OCI-LY3 (cell line): ENCODE measurements around the gene CRIM1.

Experiments used
- H2AFZ ChIP-seq: fragments of 200-600, 300-600 bp; shearing (Covaris generic); 2 replicates; pipeline ENCODE4 v1.6.0; 2014; ENCODE audit warnings: antibody characterized with exemption, low read depth, low read length
- H3K27ac ChIP-seq: fragments of 200-600, 300-600 bp; sonication (generic); 2 replicates; pipeline ENCODE4 v1.5.1; 2014; ENCODE audit warnings: mild to moderate bottlenecking, low read length, moderate library complexity, mixed read lengths
- H3K27me3 ChIP-seq: fragments of 200-600, 300-600 bp; sonication (generic); 2 replicates; pipeline ENCODE4 v1.6.1; 2014; ENCODE audit warnings: low read depth, low read length, mixed read lengths
- H3K36me3 ChIP-seq: fragments of 200-600, 300-600 bp; sonication (generic); replicated peaks from 2 replicates; pipeline ENCODE3; 2014; ENCODE audit warnings: low read depth, low read length, mixed read lengths
- H3K4me1 ChIP-seq: fragments of 300-600, 200-600 bp; sonication (generic); 2 replicates; pipeline ENCODE4 v1.6.1; 2014; ENCODE audit warnings: low read length, mixed read lengths
- H3K4me2 ChIP-seq: fragments of 200-600, 300-600 bp; sonication (generic); 2 replicates; pipeline ENCODE4 v1.6.1; 2014; ENCODE audit warnings: low read length, mixed read lengths
- H3K4me3 ChIP-seq: fragments of 300-600, 200-600 bp; sonication (generic); 2 replicates; pipeline ENCODE4 v1.5.1; 2014; ENCODE audit warnings: antibody characterized with exemption, mild to moderate bottlenecking, low read length, moderate library complexity
- H3K79me2 ChIP-seq: fragments of 300-600, 200-600 bp; shearing (Covaris generic); 2 replicates; pipeline ENCODE4 v1.6.1; 2014; ENCODE audit warnings: mild to moderate bottlenecking, low read length, mixed read lengths
- H3K9ac ChIP-seq: fragments of 300-600, 200-600 bp; shearing (Covaris generic); 2 replicates; pipeline ENCODE4 v1.6.0; 2014; ENCODE audit warnings: mild to moderate bottlenecking, low read length, moderate library complexity
- H3K9me3 ChIP-seq: fragments of 200-600, 300-600 bp; shearing (Covaris generic); 2 replicates; pipeline ENCODE4 v1.6.1; 2014; ENCODE audit warnings: low read length, mixed read lengths; ENCODE audit not compliant: insufficient read depth
- H4K20me1 ChIP-seq: fragments of 200-600, 300-600 bp; sonication (generic); 2 replicates; pipeline ENCODE4 v1.6.1; 2016; ENCODE audit warnings: low read length, mixed read lengths; ENCODE audit not compliant: insufficient read depth
- CTCF ChIP-seq: fragments of 200-600, 300-600 bp; sonication (generic); IDR thresholded peaks from 2 replicates; pipeline ENCODE4 v1.5.1; 2014; ENCODE audit warnings: antibody characterized with exemption, low read length, low read depth
- EZH2phosphoT487 ChIP-seq: fragments of 200-600 bp; shearing (Covaris generic); IDR thresholded peaks from 2 replicates; pipeline ENCODE4 v1.6.1; 2018; ENCODE audit warnings: antibody characterized with exemption, mixed run types, low read depth

The CRIM1 gene

GRCh38 chr2:36367895-36368353, 12.3 kb downstream of the CRIM1 start:
- no peak overlapping the region for H3K4me3 ChIP-seq
- H3K27me3 ChIP-seq, result peaks cover 6% of the 10 kb centered on the region; the same call in 1 of the 2 replicates
- no peak overlapping the region for H3K4me2 ChIP-seq
- no peak overlapping the region for H3K9ac ChIP-seq
- no peaks in the 10 kb centered on the region for H4K20me1 ChIP-seq
- H3K4me1 ChIP-seq, result no peaks in the 10 kb centered on the region
- H2AFZ ChIP-seq, result no peak overlapping the region
- H3K36me3 ChIP-seq, result no peaks in the 10 kb centered on the region
- no peak for TF ChIP-seq CTCF
- TF ChIP-seq EZH2phosphoT487, result no peak
- no peak overlapping the region for H3K27ac ChIP-seq
- H3K9me3 ChIP-seq, result no peaks in the 10 kb centered on the region
- no peaks in the 10 kb centered on the region for H3K79me2 ChIP-seq

GRCh38 chr2:36368438-36368837, 12.9 kb downstream of the CRIM1 start:
- no peaks in the 10 kb centered on the region for H4K20me1 ChIP-seq
- no peaks in the 10 kb centered on the region for H3K9me3 ChIP-seq
- H2AFZ ChIP-seq, result no peak overlapping the region
- no peak overlapping the region for H3K4me2 ChIP-seq
- peaks cover 6% of the 10 kb centered on the region; the same call in 1 of the 2 replicates for H3K27me3 ChIP-seq
- H3K4me3 ChIP-seq, result no peak overlapping the region
- no peaks in the 10 kb centered on the region for H3K36me3 ChIP-seq
- TF ChIP-seq EZH2phosphoT487, result no peak
- TF ChIP-seq CTCF, result no peak
- H3K4me1 ChIP-seq, result no peaks in the 10 kb centered on the region
- no peak overlapping the region for H3K9ac ChIP-seq
- no peaks in the 10 kb centered on the region for H3K79me2 ChIP-seq
- no peak overlapping the region for H3K27ac ChIP-seq

GRCh38 chr2:36369163-36369562, 13.6 kb downstream of the CRIM1 start:
- Histone ChIP-seq H2AFZ (no peak overlapping the region), H3K27ac (no peak overlapping the region), H4K20me1 (no peaks in the 10 kb centered on the region), H3K4me1 (no peaks in the 10 kb centered on the region), H3K4me2 (no peak overlapping the region), H3K4me3 (no peak overlapping the region), H3K27me3 (peaks cover 6% of the 10 kb centered on the region; the same call in 1 of the 2 replicates), H3K9ac (no peak overlapping the region), H3K79me2 (no peaks in the 10 kb centered on the region), H3K9me3 (no peaks in the 10 kb centered on the region), H3K36me3 (no peaks in the 10 kb centered on the region)
- TF ChIP-seq EZH2phosphoT487, result no peak
- TF ChIP-seq CTCF, result no peak

- Histone ChIP-seq H4K20me1 (no peaks in the 10 kb centered on the region), H3K27me3 (peaks cover 6% of the 10 kb centered on the region; the same call in 1 of the 2 replicates), H3K4me2 (no peak overlapping the region), H3K9me3 (no peaks in the 10 kb centered on the region), H3K9ac (no peak overlapping the region), H3K79me2 (no peaks in the 10 kb centered on the region), H3K36me3 (no peaks in the 10 kb centered on the region), H2AFZ (no peak overlapping the region), H3K27ac (no peak overlapping the region), H3K4me3 (no peak overlapping the region), H3K4me1 (no peaks in the 10 kb centered on the region)
- TF ChIP-seq EZH2phosphoT487 (no peak), CTCF (no peak)
These were observed 14.1 kb downstream of the CRIM1 start for GRCh38 chr2:36369716-36370115.
